SK-N-SH (cell line): ENCODE measurements around the gene CCDC93. TPM values are rescaled to one million over a fixed set of nuclear protein-coding genes. Genes with fewer than 3 reads are reported as not detected.

ENCODE experiments used
- CTCF ChIA-PET: fragments of 300-600, 350-600 bp; formaldehyde crosslinking; extraction: SDS; loops from one replicate; lab custom pipeline; 2021; lab: Yijun Ruan, JAX
- POLR2A ChIA-PET: fragments of 350-600 bp; sonication (Branson Sonifier 250); formaldehyde crosslinking; extraction: SDS; loops from one replicate; lab custom pipeline; 2020; ENCODE audit warnings: antibody characterized with exemption, inconsistent platforms; lab: Yijun Ruan, JAX
- DNase-seq: peaks from one replicate; pipeline ENCODE4 v3.0.0; 2012
- H2AFZ ChIP-seq: fragments of 200-600 bp; sonication (generic); 2 replicates; pipeline ENCODE4 v1.8.1; 2016; ENCODE audit warnings: antibody characterized with exemption, mild to moderate bottlenecking, low read depth
- H3F3A ChIP-seq: fragments of 200-600 bp; sonication (generic); replicated peaks from 2 replicates; pipeline ENCODE3; 2016; ENCODE audit warnings: antibody characterized with exemption, mild to moderate bottlenecking; ENCODE audit not compliant: insufficient read depth
- H3K27ac ChIP-seq, 2 experiments: fragments of 200-500 bp in 1 of 2; fragments of 200-600 bp in 1 of 2; sonication (Bioruptor generic) in 1 of 2; sonication (generic), shearing (Covaris generic) in 1 of 2; 2 replicates each; pipeline versions ENCODE4 v1.5.1 to v1.6.1; 2014 to 2016; ENCODE audit warnings: low read depth in 2 of 2, inconsistent platforms in 1 of 2, low read length in 1 of 2, mild to moderate bottlenecking in 1 of 2, mixed read lengths in 1 of 2
- H3K27me3 ChIP-seq: fragments of 200-600 bp; sonication (generic), shearing (Covaris generic); 2 replicates; pipeline ENCODE4 v1.6.1; 2016; ENCODE audit warnings: mixed run types; ENCODE audit not compliant: insufficient read depth
- H3K36me3 ChIP-seq, 2 experiments: fragments of 200-500 bp in 1 of 2; fragments of 200-600 bp in 1 of 2; sonication (Bioruptor generic) in 1 of 2; sonication (generic) in 1 of 2; replicated peaks in 1 of 2; 2 replicates each; pipeline versions ENCODE3 to v1.5.1; 2014 to 2016; ENCODE audit warnings: low read length in 1 of 2, mild to moderate bottlenecking in 1 of 2; ENCODE audit not compliant: insufficient read depth in 2 of 2, control insufficient read depth in 1 of 2
- H3K4me1 ChIP-seq, 2 experiments: fragments of 200-500 bp in 1 of 2; fragments of 200-600 bp in 1 of 2; sonication (Bioruptor generic) in 1 of 2; sonication (generic), shearing (Covaris generic) in 1 of 2; 2 replicates each; pipeline versions ENCODE4 v1.5.1 to v1.6.1; 2014 to 2016; ENCODE audit warnings: low read depth in 1 of 2, low read length in 1 of 2, mixed run types in 1 of 2; ENCODE audit not compliant: insufficient read depth in 2 of 2, control insufficient read depth in 1 of 2
- H3K4me2 ChIP-seq: fragments of 200-600 bp; sonication (generic), shearing (Covaris generic); 2 replicates; pipeline ENCODE4 v1.6.1; 2017; ENCODE audit warnings: mixed run types
- H3K4me3 ChIP-seq, 2 experiments: fragments of 200-500 bp in 1 of 2; fragments of 200-600 bp in 1 of 2; sonication (Bioruptor generic) in 1 of 2; sonication (generic), shearing (Covaris generic) in 1 of 2; 2 replicates each; pipeline versions ENCODE4 v1.5.1 to v1.8.1; 2014 to 2016; ENCODE audit warnings: low read depth in 2 of 2, inconsistent platforms in 1 of 2, low read length in 1 of 2, mild to moderate bottlenecking in 1 of 2, mixed read lengths in 1 of 2, moderate library complexity in 1 of 2
- H3K79me2 ChIP-seq: fragments of 200-600 bp; sonication (generic); 2 replicates; pipeline ENCODE4 v1.8.1; 2017; ENCODE audit warnings: mild to moderate bottlenecking; ENCODE audit not compliant: insufficient read depth
- H3K9ac ChIP-seq: fragments of 200-600 bp; sonication (generic); 2 replicates; pipeline ENCODE4 v1.6.1; 2017; ENCODE audit warnings: mixed run types
- H3K9me2 ChIP-seq: fragments of 200-600 bp; sonication (generic); 2 replicates; pipeline ENCODE4 v1.6.1; 2017; ENCODE audit warnings: mixed run types
- H3K9me3 ChIP-seq: fragments of 200-600 bp; sonication (generic); 2 replicates; pipeline ENCODE4 v1.6.1; 2017; ENCODE audit warnings: mixed run types, mild to moderate bottlenecking, moderate library complexity
- H4K20me1 ChIP-seq: fragments of 200-600 bp; sonication (generic); 2 replicates; pipeline ENCODE4 v1.6.1; 2017; ENCODE audit warnings: mild to moderate bottlenecking, mixed run types; ENCODE audit not compliant: insufficient read depth
- EP300 ChIP-seq, 2 experiments: IDR thresholded peaks; 2 replicates each; pipeline versions ENCODE4 v1.4.0 to v1.6.1; 2012; ENCODE audit warnings: borderline replicate concordance in 1 of 2, low read depth in 1 of 2, low read length in 1 of 2
- FOXJ3 ChIP-seq: sonication (generic); formaldehyde crosslinking; IDR thresholded peaks from 2 replicates; pipeline ENCODE4 v1.5.1; 2020; ENCODE audit warnings: mild to moderate bottlenecking, missing genetic modification reagents
- GABPA ChIP-seq: IDR thresholded peaks from 2 replicates; pipeline ENCODE4 v1.4.0; 2012; ENCODE audit warnings: low read depth, mild to moderate bottlenecking
- GATA2 ChIP-seq: sonication (generic); formaldehyde crosslinking; IDR thresholded peaks from 2 replicates; pipeline ENCODE4 v1.5.0; 2020; ENCODE audit warnings: mild to moderate bottlenecking, missing genetic modification reagents
- IRF3 ChIP-seq: fragments of 150-350 bp; IDR thresholded peaks from 2 replicates; pipeline ENCODE4 v1.6.1; 2016; ENCODE audit warnings: mild to moderate bottlenecking, low read depth, low read length
- JUND ChIP-seq: IDR thresholded peaks from 2 replicates; pipeline ENCODE4 v1.4.0; 2012
- POLR2AphosphoS5 ChIP-seq: IDR thresholded peaks from 2 replicates; pipeline ENCODE4 v1.6.1; 2012; ENCODE audit warnings: low read depth, low read length
- RCOR1 ChIP-seq: fragments of 150-350 bp; IDR thresholded peaks from 2 replicates; pipeline ENCODE4 v1.6.1; 2017; ENCODE audit warnings: antibody characterized with exemption, low read length
- RFX5 ChIP-seq: IDR thresholded peaks from 2 replicates; pipeline ENCODE4 v1.6.1; 2012; ENCODE audit warnings: mild to moderate bottlenecking, improper control_type of control experiment, low read length
- RXRA ChIP-seq: IDR thresholded peaks from 2 replicates; pipeline ENCODE4 v1.4.0; 2012; ENCODE audit warnings: low read depth, mild to moderate bottlenecking, borderline replicate concordance
- SIN3A ChIP-seq: IDR thresholded peaks from 2 replicates; pipeline ENCODE4 v1.6.1; 2012; ENCODE audit warnings: low read depth, mild to moderate bottlenecking, low read length, moderate library complexity, borderline replicate concordance
- SMC3 ChIP-seq: IDR thresholded peaks from 2 replicates; pipeline ENCODE4 v1.6.1; 2012; ENCODE audit warnings: low read depth, low read length, improper control_type of control experiment
- TAF1 ChIP-seq: IDR thresholded peaks from 2 replicates; pipeline ENCODE4 v1.6.1; 2012; ENCODE audit warnings: low read depth, mild to moderate bottlenecking, low read length, moderate library complexity, borderline replicate concordance
- TCF12 ChIP-seq: IDR thresholded peaks from 2 replicates; pipeline ENCODE4 v1.4.0; 2012
- USF2 ChIP-seq: fragments of 150-350 bp; IDR thresholded peaks from 2 replicates; pipeline ENCODE4 v1.6.1; 2017; ENCODE audit warnings: antibody characterized with exemption, low read length, low read depth, borderline replicate concordance
- YY1 ChIP-seq: IDR thresholded peaks from 2 replicates; pipeline ENCODE4 v1.4.0; 2012; ENCODE audit warnings: low read depth, mild to moderate bottlenecking
- WGBS: methylation state at CpG from one replicate; pipeline ENCODE4 v1.1.6; 2017; ENCODE audit warnings: low lambda C conversion rate; 5-methylcytosine and 5-hydroxymethylcytosine counted together
- polyA plus RNA-seq, 3 experiments: library from polyadenylated mRNA; depleted of rRNA; stranded (reverse); fragments of >200 nt; gene quantifications; 2 replicates each; pipeline ENCODE4 v1.2.3, GENCODE V29; 2012

Gene CCDC93
- polyA plus RNA-seq, 1 of the 3 experiments (the other 2 are of a cell fraction), result 11.7 TPM

GRCh38 chr2:117941693-117942092 lies 72.2 kb downstream of the CCDC93 start:
- H3K79me2 ChIP-seq, result no peaks in the 10 kb centered on the region
- no peak overlapping the region for H3K4me2 ChIP-seq
- no peaks in the 10 kb centered on the region for H3K9me2 ChIP-seq
- DNase-seq, result no peak
- H3K27me3 ChIP-seq, result no peaks in the 10 kb centered on the region
- no peak overlapping the region for H3K9ac ChIP-seq
- 95% methylated on average over 5 of the region's 5 CpGs for WGBS
- H3K4me3 ChIP-seq, result no peak overlapping the region
- H4K20me1 ChIP-seq, result no peaks in the 10 kb centered on the region
- TF ChIP-seq RCOR1 (no peak), GABPA (no peak), FOXJ3 (CRISPR knock-in tag) (no peak), YY1 (no peak), USF2 (no peak), TCF12 (no peak), RFX5 (no peak), GATA2 (CRISPR knock-in tag) (no peak), JUND (no peak), RXRA (no peak), IRF3 (no peak), SMC3 (no peak), POLR2AphosphoS5 (no peak), SIN3A (no peak), TAF1 (no peak), EP300 (IDR thresholded peaks at IDR 0.05; ENCODE audit: borderline replicate concordance in 1 of 2, low read depth in 1 of 2, low read length in 1 of 2) (no peak)
- TF ChIP-seq, all 33 proteins: peak for 0
- CTCF ChIA-PET, result interaction anchor here (2.5 kb wide), 1 partner anchor 62 kb away, joined by 12 read pairs; no protein-coding TSS in a partner anchor
- Histone ChIP-seq H2AFZ (no peak overlapping the region), H3K36me3 (peaks cover 62 to 88% of the 10 kb centered on the region in 2 experiments), H3K4me1 (peaks cover 0 to 6% of the 10 kb centered on the region in 2 experiments; a peak in 1 of 4 replicates), H3K27ac (0 out of 4 replicates have a peak overlapping the region, but pooled peaks of 1 of the 2 experiments have one; percentile 65), H3K9me3 (no peaks in the 10 kb centered on the region), H3F3A (peaks cover 20% of the 10 kb centered on the region)
- POLR2A ChIA-PET, result interaction anchor here (1.3 kb wide), 1 partner anchor 9 kb away, joined by 3 read pairs; no protein-coding TSS in a partner anchor

GRCh38 chr2:117940436-117940835 lies 73.4 kb downstream of the CCDC93 start:
- no peak overlapping the region; a peak in 1 of 4 replicates for H3K27ac ChIP-seq
- no peak for TF ChIP-seq GABPA
- no peak for TF ChIP-seq RXRA
- ChIA-PET POLR2A (no interaction called here), CTCF (interaction anchor here (1.0 kb wide), 1 partner anchor 62 kb away, joined by 3 read pairs; no protein-coding TSS in a partner anchor)
- no peak for DNase-seq
- no peak overlapping the region for H2AFZ ChIP-seq
- H3K4me2 ChIP-seq, result no peak overlapping the region
- no peaks in the 10 kb centered on the region for H3K79me2 ChIP-seq
- H3K36me3 ChIP-seq, result peaks cover 62 to 88% of the 10 kb centered on the region in 2 experiments
- H3K9me2 ChIP-seq, result no peaks in the 10 kb centered on the region
- H3K4me3 ChIP-seq, result no peak overlapping the region
- H3F3A ChIP-seq, result peaks cover 20% of the 10 kb centered on the region
- no peaks in the 10 kb centered on the region for H4K20me1 ChIP-seq
- H3K4me1 ChIP-seq, result peaks cover 0 to 6% of the 10 kb centered on the region in 2 experiments; a peak in 1 of 4 replicates
- H3K9me3 ChIP-seq, result no peaks in the 10 kb centered on the region
- no peaks in the 10 kb centered on the region for H3K27me3 ChIP-seq
- H3K9ac ChIP-seq, result no peak overlapping the region
